ENCODE results near the gene PTPN18. TPM values are rescaled to one million over a fixed set of nuclear protein-coding genes. Genes with fewer than 3 reads are reported as not detected.

The PTPN18 gene
- total RNA-seq, 1 donor from 2014 or later, result 30.2 TPM

DNA sequence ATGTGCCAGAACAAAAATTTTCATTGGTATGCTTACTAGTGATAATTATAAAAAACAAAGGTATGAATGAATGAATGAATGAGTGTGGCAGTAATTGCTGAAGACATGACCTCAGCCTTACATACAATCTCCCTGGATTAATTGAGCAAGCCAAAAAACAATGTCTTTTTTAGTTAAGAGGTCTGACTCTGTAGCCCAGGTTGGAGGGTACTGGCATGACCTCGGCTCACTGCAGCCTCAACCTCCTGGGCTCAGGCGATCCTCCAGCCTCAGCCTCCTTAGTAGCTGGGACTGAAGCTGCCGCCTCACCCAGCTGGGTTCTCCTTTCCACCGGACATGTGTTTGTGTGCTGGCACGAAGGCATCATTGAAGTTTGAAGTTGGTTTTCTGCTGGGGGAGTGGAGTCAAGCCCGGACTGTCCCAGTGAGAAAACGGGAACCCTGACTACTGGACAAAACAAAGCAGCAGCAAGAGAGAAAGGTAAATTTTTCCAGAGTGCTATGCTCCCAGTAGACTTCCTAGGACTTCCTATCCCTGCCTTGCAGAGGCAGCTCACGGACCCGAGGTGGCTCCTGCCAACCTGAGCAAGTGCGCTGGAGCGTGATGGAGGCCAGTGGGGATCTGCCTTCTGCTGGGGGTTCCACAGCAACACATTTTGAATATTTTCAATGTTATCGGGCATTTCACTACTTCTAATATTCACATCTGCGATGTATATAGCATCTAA lies 19.5 kb upstream of the PTPN18 start:
- DNase-seq (ENCODE audit: extremely low spot score, unreplicated experiment), result peak; percentile 73
- H3K4me3 Mint-ChIP-seq (ENCODE audit: unreplicated experiment), result peak overlapping the region; percentile 75
- H3K9me3 Mint-ChIP-seq (ENCODE audit: unreplicated experiment), result no peaks in the 10 kb centered on the region
- peaks cover 13% of the 10 kb centered on the region for H3K27me3 Mint-ChIP-seq (ENCODE audit: unreplicated experiment)
- H3K27ac Mint-ChIP-seq (ENCODE audit: unreplicated experiment), result peak overlapping the region; percentile 80
- peaks cover 26% of the 10 kb centered on the region for H3K4me1 Mint-ChIP-seq (ENCODE audit: unreplicated experiment)
- H3K36me3 Mint-ChIP-seq (ENCODE audit: unreplicated experiment), result peaks cover 13% of the 10 kb centered on the region
- TF ChIP-seq, protein P1, sequence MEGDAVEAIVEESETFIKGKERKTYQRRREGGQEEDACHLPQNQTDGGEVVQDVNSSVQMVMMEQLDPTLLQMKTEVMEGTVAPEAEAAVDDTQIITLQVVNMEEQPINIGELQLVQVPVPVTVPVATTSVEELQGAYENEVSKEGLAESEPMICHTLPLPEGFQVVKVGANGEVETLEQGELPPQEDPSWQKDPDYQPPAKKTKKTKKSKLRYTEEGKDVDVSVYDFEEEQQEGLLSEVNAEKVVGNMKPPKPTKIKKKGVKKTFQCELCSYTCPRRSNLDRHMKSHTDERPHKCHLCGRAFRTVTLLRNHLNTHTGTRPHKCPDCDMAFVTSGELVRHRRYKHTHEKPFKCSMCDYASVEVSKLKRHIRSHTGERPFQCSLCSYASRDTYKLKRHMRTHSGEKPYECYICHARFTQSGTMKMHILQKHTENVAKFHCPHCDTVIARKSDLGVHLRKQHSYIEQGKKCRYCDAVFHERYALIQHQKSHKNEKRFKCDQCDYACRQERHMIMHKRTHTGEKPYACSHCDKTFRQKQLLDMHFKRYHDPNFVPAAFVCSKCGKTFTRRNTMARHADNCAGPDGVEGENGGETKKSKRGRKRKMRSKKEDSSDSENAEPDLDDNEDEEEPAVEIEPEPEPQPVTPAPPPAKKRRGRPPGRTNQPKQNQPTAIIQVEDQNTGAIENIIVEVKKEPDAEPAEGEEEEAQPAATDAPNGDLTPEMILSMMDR (IDR thresholded peaks at IDR 0.05), result no peak

DNA sequence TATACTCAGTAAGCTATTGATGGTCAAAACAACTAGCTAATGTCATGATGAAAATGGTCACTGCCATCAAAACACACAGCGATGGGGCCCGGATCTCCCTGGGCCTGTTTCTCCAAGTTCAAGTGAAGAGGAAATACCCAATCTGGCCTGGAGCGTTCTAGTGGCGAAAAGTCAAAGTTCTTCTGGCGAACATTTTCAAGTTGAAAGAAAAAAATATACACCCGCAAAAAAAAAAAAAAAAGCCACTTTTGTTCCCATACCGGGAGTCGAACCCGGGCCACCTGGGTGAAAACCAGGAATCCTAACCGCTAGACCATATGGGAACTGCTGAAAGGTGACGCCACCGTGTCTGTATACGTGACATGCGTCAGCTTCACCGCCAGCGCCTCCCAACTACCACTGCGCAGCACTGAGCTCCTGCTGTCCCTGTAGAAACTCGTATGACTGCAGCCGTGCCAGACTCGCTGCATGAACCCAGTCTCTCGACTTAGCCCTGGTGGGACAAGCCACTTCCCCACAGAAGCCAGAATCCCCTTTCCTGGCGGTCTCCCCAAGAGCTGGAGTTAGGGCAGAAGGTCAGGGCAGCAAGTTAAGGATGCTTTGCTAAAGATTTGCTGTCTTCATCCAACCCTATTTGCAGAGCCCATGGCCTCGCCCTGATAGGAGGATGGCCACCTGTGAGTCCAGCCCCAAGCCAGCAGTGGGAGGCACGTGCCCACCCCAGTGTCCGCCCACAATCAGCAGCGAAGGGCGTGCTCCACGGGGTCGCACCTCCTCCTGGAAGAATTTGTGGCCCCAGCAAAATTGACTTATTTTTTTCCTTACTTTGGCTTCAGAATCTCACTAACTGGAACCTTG lies 18.8 kb upstream of the PTPN18 start:
- peaks cover 10% of the 10 kb centered on the region for H3K27me3 Mint-ChIP-seq (ENCODE audit: unreplicated experiment)
- TF ChIP-seq, protein P1 (IDR thresholded peaks at IDR 0.05), result peak; percentile 8
- H3K4me1 Mint-ChIP-seq (ENCODE audit: unreplicated experiment), result peaks cover 31% of the 10 kb centered on the region
- DNase-seq (ENCODE audit: extremely low spot score, unreplicated experiment), result peak; percentile 94
- peak overlapping the region; percentile 80 for H3K27ac Mint-ChIP-seq (ENCODE audit: unreplicated experiment)
- H3K36me3 Mint-ChIP-seq (ENCODE audit: unreplicated experiment), result peaks cover 13% of the 10 kb centered on the region
- H3K4me3 Mint-ChIP-seq (ENCODE audit: unreplicated experiment), result peak overlapping the region; percentile 75
- H3K9me3 Mint-ChIP-seq (ENCODE audit: unreplicated experiment), result no peaks in the 10 kb centered on the region

DNA sequence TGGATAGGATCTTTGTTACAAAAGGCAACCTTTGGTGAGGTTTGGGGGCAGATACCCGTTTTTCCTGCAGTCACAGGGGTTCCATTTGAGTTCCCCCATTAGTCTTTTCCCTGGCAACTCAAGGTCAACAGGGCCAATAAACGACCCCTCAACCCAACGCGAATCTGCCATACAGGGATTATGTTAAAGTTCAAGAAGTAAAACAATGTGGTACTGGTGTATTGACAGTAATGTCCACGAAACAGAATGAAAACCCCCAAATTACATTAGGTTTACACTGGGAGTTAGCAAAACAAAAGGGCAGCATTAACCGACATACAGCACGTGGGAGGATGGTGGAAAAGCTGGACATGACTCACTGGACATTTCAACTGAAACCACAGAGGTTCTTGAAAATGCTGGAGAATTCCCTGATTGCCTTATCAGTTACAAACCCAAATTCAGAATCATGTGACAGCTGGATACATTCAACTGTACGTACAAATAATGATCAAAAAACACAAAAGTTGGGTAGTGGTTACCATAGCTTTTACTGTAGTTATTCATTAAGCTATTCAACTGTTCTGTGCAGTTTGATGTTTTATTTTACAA lies 18.0 kb upstream of the PTPN18 start:
- peaks cover 7% of the 10 kb centered on the region for H3K27me3 Mint-ChIP-seq (ENCODE audit: unreplicated experiment)
- TF ChIP-seq, protein P1 (IDR thresholded peaks at IDR 0.05), result no peak
- H3K4me1 Mint-ChIP-seq (ENCODE audit: unreplicated experiment), result peaks cover 27% of the 10 kb centered on the region
- no peak for DNase-seq (ENCODE audit: extremely low spot score, unreplicated experiment)
- peak overlapping the region; percentile 80 for H3K27ac Mint-ChIP-seq (ENCODE audit: unreplicated experiment)
- peak overlapping the region; percentile 75 for H3K4me3 Mint-ChIP-seq (ENCODE audit: unreplicated experiment)
- H3K9me3 Mint-ChIP-seq (ENCODE audit: unreplicated experiment), result no peaks in the 10 kb centered on the region
- peaks cover 13% of the 10 kb centered on the region for H3K36me3 Mint-ChIP-seq (ENCODE audit: unreplicated experiment)

DNA sequence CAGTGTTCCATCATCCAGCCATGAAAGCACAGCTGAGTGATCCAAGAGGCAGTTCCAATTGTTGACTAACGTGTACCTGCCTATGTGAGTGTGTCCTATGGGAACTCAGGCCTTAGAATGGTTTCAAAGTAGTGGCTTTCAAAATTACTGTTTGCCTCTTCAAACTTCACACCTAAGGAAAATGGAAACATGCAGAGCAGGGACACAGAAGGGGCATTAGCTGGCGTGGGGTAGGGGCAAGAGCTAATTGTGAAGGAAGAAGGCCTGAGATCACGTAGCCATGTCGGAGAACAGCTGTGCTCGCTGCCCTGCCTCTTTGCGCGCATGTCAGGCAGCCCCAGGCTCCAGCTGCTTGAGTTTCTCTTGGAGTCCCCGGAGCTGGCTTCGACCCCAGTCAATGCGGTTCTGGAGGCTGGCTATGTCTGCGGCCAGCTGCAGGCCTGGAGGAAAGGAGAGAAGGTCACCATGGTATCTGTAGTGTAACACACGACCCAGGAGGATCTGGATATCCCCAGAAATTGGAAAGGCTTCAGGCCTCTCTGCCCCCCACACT lies 17.0 kb upstream of the PTPN18 start:
- H3K4me1 Mint-ChIP-seq (ENCODE audit: unreplicated experiment), result peaks cover 32% of the 10 kb centered on the region
- no peaks in the 10 kb centered on the region for H3K9me3 Mint-ChIP-seq (ENCODE audit: unreplicated experiment)
- peaks cover 13% of the 10 kb centered on the region for H3K36me3 Mint-ChIP-seq (ENCODE audit: unreplicated experiment)
- peak; percentile 75 for DNase-seq (ENCODE audit: extremely low spot score, unreplicated experiment)
- H3K27me3 Mint-ChIP-seq (ENCODE audit: unreplicated experiment), result peaks cover 7% of the 10 kb centered on the region
- H3K4me3 Mint-ChIP-seq (ENCODE audit: unreplicated experiment), result no peak overlapping the region
- TF ChIP-seq, protein P1 (IDR thresholded peaks at IDR 0.05), result no peak
- H3K27ac Mint-ChIP-seq (ENCODE audit: unreplicated experiment), result no peak overlapping the region
